HL-60 (cell line): ENCODE data around the gene ANKFY1.

ENCODE experiments used
- POLR2AphosphoS5 ChIP-seq: IDR thresholded peaks from 2 replicates; pipeline ENCODE4 v1.6.1; 2012; ENCODE audit warnings: low read depth
- TF ChIP-seq, protein P1 (sequence below): IDR thresholded peaks from one replicate; pipeline ENCODE4 v1.5.1; 2011; ENCODE audit warnings: low read length, control low read depth, inconsistent platforms; ENCODE audit not compliant: insufficient read depth

DNA sequence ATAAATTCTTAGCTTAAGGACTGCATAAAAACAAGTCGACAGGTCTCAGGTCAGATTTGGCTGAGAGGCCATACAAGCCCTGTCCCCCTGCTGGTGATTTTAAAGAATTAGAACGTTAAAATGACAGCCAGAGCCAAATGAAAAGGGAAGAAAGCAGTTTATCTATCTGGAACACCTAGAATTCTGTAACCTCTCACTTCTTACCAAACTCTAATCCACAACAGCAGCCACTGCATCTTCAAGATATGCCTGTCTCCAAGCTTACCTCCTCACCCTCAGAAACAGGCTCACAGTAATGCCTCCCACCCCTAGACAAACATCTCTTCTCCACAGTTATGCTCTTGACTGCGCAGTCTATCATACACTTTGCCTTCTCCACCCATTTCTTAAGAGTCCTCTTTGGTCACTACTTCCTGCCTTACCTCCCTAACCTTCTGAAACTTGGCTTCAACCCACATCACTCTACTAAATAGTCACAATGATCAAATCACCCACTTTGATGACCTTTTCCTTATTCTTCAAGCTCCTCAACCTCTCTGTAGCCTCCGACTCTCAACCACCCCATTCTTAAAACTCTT, 14.2 kb downstream of the ANKFY1 start:
- TF ChIP-seq, protein P1, sequence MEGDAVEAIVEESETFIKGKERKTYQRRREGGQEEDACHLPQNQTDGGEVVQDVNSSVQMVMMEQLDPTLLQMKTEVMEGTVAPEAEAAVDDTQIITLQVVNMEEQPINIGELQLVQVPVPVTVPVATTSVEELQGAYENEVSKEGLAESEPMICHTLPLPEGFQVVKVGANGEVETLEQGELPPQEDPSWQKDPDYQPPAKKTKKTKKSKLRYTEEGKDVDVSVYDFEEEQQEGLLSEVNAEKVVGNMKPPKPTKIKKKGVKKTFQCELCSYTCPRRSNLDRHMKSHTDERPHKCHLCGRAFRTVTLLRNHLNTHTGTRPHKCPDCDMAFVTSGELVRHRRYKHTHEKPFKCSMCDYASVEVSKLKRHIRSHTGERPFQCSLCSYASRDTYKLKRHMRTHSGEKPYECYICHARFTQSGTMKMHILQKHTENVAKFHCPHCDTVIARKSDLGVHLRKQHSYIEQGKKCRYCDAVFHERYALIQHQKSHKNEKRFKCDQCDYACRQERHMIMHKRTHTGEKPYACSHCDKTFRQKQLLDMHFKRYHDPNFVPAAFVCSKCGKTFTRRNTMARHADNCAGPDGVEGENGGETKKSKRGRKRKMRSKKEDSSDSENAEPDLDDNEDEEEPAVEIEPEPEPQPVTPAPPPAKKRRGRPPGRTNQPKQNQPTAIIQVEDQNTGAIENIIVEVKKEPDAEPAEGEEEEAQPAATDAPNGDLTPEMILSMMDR: peak; percentile 13
- no peak for TF ChIP-seq POLR2AphosphoS5
